Measurements from ENCODE around the gene COQ2. TPM values are rescaled to one million over a fixed set of nuclear protein-coding genes. Genes with fewer than 3 reads are reported as not detected.
"Not testable (repeated sequence)": the region's sequence is repeated elsewhere in the genome, so short reads cannot be mapped to it uniquely, and the experiment has no call there.

Gene COQ2
- total RNA-seq, 1 donor from 2014 or later: 11.1 TPM

DNA sequence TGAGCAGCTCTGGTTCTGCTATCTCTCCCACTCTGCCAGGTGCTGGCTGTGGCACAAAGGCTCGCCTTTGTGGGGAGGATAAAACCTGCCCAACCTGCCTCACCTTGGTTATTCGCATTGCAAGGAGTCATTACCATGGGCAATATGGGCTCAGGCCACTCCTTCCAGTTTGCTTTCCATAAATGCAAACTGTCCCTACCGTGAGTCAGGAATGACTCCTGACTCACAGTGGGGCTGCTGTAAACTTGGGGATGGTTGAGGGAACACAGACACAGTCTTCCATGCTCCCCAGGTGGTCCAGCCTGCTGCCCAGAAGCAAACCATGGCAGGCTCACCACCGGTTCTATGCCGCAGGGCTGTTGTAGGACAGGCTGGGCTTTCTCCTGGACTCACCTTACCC is 36.1 kb downstream of the COQ2 start:
- no peak for DNase-seq (ENCODE audit: low spot score)

DNA sequence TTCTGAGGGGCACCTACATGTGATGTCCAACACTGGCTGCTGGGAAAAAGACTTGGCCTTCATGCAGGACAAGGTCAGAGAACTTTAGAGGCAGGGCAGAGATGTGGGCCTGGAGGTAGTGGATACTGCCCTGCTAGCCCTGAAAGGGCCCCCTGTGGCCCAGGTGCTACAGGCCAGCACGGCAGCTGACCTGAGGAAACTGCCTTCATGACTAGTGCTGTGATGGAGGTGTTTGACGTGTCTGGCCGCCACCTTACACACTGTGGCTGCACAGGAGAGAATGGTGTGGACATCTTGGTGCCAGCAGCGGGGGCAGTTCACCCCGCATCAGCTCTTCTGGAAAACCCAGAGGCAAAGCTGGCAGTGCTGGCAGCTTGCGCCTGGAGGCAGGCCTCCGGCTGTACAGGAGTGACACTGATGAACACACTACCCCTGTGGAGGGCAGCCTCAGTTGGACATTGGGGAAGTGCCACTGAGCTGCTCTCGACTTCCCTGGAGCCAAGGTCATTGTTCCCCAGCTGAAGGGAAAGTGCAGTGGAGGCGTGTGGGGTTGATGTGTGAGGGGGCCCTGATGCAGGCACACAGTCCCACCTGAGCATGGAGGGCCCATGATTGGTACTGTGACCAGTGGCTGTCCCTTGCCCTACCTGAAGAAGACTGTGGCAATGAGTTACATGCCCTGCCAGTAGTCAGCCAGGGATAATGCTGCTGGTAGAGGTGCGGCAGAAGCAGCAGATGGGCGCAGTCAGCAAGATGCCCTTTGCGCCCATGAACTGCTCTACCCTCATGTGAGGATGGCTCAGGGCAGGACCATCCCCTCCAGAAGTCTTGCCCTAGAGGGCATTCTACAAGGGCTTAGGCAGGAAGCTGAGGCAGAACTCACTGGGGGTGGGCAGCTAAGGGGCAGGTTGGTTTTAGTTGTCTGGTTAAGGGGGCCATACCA is 36.9 kb downstream of the COQ2 start:
- DNase-seq (ENCODE audit: low spot score): no peak

DNA sequence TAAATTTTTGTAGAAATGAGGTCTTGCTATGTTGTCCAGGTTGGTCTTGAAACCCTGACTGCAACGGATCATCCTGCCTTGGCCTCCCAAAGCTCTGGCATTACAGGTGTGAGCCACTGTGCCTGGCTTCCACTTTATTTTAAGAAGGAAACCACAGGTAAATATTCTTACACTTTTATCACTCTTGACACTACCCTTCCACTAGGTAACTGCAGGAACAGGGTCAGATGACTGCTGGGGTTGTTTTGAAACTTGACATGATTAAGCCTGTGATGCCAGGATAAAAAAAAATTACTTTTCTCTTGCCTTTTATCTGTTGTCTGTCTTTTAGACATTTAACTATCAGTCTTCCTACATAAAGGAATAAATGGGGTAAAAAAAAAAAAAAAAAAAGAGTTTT is 43.5 kb downstream of the COQ2 start:
- DNase-seq (ENCODE audit: low spot score): no peak

DNA sequence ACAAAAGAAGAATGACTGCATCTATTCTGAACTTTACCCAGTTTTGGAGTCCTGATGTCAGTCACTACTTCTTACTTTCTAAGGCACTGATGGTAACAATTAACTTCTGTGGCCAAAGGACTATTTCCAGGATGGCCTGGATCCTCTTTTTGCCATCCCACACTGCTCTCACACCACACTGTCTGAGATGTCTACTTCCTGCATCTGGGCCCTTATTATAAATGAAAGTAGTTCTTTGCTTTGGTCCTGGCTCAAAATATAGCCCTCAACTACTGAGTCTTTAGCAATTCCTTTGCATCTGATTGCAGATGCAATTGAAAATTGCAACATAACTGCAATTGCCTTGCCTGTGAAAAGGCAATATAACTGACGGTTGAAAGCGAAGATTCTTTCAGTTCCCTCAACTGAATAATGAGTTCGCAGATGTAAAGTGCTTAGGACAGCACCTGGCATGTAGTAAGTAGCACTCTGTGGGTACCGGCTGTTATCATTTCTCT is 44.2 kb downstream of the COQ2 start:
- no peak for DNase-seq (ENCODE audit: low spot score)

DNA sequence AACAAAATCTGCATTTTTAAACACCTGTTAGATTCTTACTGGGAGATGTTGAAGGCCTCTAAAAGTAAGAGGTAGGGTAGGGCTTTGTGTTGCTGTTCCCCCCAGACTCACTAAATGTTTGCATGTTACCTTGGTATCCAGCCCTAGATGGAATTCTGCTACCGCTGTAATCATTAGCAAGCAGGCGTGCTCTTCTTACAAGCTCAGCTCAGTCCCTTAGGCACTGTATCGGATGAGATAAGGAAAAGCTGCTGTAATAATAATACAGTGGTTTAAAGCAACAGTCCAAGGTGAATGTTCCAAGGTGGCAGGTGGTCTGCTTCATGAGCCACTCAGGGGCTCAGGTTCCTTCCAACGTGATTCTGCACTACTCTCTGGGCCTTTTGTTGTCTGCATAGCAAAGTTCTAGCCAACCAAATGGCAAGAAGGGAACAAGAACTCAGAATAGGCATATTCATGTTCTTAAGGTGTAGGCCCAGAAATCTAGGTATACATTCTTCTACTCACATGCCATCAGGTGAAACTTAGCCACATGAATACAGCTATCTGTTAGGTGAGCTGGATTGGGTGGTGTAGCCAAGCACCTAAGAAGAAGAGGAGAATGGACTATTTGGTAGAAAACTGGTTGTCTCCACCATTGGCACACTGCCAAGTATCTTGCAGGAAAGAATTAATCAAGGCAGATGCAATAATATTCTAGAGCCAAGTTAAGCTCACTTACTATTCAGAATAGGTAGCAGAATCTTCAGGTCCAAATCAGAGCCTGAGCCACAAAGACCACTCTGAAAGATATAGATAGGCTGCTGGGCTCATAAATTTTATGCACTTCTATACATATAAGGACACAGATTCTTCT is 46.0 kb downstream of the COQ2 start:
- no peak for DNase-seq (ENCODE audit: low spot score)

DNA sequence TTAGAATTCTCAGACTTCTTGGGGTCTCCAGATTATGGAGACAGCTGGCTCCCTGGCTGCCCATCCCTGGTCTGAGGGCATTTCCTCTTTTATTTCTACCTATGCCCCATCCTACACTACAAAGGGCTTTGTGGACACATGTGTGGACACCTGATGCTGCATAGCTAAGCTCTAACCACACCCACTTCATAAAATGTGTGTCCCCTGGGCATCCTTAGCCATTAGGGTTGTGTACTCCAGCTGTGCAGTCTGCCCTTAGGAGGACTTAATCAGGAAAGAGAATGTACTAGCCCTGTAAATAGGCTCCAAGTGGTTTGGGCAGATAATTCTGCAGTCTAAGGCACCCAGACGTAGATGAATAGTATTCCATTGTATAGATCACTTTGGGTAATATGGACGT is 47.0 kb downstream of the COQ2 start:
- no peak for DNase-seq (ENCODE audit: low spot score)

DNA sequence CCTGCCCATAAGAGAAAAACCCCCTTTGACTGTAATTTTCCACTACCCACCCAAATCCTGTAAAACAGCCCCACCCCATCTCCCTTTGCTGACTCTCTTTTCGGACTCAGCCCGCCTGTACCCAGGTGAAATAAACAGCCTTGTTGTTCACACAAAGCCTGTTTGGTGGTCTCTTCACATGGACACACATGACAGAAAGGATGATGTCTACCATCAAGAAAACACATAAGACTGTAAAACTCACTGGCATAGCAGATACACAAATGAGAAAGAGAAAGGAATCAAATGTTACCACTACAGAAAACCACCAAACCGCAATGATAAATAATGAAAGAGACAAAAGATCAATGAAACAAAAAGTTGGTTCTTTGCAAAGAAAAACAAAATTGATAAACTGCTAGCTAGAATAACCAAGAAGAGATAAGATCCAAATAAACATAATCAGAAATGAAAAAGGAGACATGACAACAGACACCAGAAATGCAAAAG is 48.9 kb downstream of the COQ2 start:
- DNase-seq (ENCODE audit: low spot score): not testable (repeated sequence)

DNA sequence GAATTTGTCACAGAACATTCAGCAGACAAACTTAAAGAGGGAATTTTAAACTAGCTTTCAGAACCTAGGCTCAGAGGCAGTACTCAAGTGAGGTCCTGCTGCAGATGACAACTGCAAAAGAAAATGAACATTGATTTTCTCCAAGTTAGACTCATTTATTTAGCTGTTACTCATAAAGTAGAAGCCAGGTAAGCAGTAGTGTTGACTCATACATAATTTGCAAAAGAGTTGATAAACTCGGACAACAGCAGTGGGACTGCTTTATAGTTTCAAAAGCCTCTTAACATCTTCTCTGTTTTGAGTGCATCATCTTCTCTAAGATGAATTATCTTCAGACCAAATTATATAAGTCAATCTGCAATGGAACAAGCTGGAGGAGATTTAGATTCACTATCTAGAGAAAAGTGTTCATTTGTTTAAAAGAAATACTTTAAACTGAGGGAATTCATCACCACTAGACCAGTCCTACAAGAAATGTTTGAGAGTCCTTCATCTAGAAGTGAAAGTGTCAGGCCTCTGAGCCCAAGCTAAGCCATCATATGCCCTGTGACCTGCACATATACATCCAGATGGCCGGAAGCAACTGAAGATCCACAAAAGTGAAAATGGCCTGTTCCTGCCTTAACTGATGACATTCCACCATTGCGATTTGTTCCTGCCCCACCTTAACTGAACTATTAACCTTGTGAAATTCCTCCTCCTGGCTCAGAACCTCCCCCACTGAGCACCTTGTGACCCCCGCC is 49.5 kb downstream of the COQ2 start:
- DNase-seq (ENCODE audit: low spot score): no peak

DNA sequence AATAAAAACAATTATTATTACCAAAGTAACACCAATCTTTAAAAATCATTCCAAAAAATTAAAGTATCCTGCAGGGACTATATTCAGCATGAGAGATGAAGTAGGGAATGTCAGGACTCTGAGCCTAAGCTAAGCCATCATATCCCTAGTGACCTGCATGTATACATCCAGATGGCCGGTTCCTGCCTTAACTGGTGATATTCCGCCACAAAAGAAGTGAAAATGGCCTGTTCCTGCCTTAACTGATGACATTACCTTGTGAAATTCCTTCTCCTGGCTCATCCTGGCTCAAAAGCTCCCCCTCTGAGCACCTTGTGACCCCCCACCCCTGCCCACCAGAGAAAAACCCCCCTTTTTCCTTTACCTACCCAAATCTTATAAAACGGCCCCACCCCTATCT is 50.2 kb downstream of the COQ2 start:
- not testable (repeated sequence) for DNase-seq (ENCODE audit: low spot score)

DNA sequence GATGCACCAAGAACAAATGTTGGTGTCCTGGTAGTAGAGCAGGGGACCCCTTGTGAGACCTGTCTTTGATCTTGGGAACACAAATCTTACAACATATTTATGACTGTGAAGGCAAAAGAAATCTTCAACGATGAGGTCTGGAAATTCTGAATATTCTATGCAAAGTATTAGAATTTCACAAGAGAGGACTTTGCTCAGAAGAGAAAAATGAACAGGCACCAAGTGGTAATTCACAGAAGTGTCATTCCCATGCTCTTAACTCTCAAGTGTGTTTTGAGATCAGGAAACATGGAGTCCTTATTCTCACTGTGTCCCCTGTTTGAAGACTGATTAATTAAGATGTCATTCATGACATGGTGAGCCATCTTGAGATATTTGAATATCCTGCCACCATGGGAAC is 52.5 kb downstream of the COQ2 start:
- DNase-seq (ENCODE audit: low spot score): no peak

DNA sequence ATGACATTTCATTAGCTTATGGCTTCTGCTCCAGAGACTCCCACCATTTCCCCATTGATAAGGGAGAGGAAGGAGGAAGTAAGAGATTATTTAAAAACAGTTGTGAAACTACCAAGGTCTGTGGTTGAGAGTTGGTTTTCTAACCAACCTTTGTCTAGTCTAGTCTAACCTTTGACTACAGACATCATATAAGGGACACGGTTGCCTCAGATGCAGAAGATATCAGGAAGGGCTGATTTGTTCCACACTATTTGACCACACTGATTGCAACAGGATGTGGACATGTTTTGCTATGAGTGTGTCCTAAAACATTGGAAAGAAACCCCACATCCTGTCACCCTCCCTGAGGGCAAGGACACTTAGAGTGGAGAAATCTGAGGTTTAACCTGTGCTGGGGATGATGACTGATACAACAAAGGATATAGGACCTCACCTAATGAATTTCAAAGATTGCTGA is 53.0 kb downstream of the COQ2 start:
- DNase-seq (ENCODE audit: low spot score): no peak

DNA sequence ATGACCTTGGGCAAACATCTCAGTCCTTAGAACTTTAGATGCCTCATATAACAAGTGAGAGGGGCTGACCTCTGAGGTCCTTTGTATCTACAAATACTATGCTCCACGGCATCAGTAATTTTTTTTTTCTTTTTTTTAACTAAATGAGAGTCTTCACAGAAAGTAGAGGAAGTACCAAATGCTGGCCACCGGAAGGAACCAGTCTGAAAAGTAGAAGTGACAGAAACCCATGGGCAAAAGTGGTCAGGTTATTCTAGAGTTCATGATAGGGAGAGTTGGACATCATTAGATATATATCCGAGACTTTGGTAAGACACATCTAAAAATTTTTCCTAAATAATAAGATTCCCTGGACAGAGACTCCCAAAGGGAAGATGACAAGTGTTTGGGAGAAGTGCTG is 53.7 kb downstream of the COQ2 start:
- no peak for DNase-seq (ENCODE audit: low spot score)

DNA sequence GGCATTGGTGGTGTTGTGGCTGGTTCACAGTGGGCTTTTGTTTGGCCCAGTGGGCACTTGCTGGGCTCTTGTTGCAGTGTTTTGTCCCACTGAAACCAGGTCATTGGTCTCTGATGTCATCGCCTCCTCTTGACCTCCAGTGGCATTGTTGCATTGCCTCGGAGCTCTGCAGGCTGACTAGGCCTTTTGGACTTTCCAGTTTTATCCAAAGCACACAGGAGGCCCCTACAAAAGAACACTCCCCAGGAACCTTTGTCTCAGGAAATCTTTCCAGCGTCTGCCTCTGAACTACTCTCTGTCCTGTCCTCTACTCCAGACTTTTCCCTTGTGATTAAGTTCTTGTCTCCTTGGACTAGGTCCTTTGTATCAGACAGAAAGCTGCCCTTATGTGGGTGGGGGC is 54.8 kb downstream of the COQ2 start:
- no peak for DNase-seq (ENCODE audit: low spot score)

DNA sequence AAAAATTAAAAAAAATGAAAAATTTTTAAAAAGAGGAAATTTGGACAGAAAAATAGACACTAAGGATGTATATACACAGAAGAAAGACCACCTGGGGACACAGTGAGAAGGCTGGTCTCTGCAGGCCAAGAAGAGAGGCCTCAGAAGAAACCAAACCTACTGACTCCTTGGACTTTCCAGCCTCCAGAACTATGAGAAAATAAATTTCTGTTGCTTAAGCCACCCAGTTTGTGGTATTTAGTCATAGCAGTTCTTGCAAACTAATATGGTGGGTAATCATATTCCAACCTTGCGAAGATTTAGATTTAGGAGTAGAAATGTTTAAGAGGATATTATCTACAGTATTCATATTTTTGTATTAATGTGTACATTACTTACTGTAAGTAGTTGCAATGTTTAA is 56.4 kb downstream of the COQ2 start:
- no peak for DNase-seq (ENCODE audit: low spot score)

DNA sequence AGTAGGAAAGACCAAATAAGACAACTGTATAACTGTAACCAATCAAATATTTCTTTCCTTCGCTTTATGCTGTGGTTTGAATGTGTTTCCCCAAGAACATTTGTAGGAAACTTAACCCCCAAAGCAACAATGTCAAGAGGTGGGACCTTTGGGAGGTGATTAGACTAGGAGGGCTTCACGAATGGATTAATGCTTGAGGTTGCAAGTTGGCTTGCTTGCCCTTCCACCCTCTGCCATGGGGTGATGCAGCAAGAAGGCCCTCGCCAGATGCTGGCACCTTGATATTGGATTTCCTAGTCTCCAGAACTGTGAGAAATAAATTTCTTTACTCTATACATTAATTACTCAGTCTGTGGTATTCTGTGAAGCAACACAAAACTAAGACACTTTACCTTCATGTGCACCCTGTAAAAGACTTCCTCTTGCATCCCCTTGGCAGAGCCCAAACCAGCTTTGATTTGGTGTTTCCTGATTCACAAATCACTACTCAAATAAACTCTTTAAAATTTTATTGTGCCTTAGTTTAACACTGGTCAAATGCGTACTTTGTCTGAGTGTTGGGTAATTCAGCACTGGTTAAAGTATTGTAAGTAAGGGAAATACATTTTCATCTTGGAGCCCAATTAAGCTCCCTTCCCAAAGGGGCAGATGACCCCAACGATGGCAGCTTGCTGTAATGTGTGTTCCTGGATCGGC is 59.9 kb downstream of the COQ2 start:
- DNase-seq (ENCODE audit: low spot score): no peak

DNA sequence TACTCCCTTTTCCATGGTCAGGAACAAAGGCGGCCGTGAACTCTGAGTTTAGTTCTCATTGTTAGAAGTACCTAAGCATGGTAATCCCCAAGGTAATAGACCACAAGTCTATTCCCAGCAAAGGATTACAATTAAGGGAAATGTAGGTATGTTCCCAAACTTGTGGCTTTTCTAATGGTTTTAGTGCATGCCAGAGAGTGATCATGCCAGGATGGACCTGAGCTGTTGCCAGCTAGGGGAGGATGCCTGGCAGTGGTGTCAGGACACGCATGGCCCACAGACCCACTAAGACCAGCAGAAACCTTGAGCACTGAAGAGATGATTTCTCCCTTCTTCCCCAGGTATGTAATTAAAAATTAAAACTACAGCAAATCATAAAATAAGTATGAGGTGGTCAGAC is 60.8 kb downstream of the COQ2 start:
- no peak for DNase-seq (ENCODE audit: low spot score)

DNA sequence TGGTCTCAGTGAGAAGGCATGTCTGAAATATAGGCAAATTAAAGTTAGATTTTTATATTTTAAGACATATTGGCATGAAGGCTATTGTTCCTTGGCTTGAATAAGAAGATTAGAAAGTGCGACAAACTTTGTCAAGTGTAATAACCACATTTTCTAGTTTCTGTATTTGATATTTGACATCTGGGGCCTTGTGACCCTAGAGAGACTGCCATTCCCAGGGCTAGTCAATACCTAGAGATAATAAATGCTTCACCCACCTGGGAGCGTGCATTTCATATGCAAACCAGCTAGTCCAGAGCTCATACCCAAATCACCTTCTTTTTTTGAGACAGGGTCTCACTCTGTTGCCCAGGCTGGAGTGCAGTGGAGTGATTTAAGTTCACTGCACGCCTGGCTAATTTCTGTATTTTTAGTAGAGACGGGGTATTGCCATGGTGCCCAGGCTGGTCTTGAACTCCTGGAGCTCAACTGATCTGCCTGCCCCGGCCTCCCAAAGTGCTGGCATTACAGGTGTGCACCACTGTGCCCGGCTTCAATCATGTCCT is 62.6 kb downstream of the COQ2 start:
- no peak for DNase-seq (ENCODE audit: low spot score)

DNA sequence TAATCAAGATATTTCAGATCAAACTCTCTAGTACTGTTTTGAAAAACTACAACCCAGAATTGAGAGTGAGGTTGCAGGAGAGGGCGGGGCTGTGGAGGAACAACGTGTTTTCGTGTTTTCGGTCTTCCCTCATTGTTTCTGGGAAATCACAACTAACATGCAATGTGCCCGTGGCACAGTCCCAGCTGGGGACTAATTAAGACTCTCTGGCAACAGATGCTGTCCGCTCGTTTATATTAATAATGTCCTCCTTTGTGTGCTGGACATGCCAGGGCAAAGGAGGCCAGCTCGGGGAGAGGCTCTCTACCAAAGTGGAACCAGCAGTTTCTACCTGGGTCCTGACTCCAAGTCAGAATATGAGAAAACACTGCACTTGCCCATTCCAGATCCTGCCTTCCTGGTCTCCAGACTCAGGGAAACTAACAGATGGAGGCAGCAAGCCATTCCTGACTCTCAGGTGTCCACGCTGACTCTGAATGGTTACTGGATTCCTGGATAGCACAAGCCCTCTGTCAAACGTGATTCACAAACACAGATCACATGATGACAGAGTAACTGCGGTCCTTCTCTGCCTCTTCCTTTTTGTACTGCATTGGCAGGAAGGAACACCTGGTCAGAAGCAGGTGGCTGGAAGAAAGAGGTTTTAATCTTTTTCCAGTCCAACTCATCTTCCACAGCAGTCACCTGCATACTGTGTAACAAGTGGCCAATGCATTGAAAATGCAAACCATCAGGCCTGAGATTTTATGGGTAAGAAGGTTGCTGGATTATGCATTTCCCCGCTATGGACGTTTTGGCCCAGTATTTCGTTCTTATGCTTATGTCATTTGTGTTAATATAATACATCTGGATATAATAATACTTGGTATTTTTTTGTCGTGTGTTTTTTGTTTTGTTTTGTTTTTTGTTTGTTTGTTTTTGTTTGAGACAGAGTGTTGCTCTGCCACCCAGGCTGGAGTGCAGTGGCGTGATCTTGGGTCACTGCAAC is 65.0 kb downstream of the COQ2 start:
- no peak for DNase-seq (ENCODE audit: low spot score)
